Activated CD4-positive, alpha-beta T cell treated with anti-CD3 and anti-CD28 coated beads for 4 hours (primary cell): Measurements from ENCODE around the gene CYP2A13.
"Not testable (repeated sequence)": the region's sequence is repeated elsewhere in the genome, so short reads cannot be mapped to it uniquely, and the experiment has no call there.

Experiments
- DNase-seq, 2 donors: peaks; one replicate each; pipeline ENCODE4 v3.0.0-alpha.2; 2020

The CYP2A13 gene

GRCh38 chr19:41088151-41088550 lies at the start of gene CYP2A13:
CYP2A13 (plus strand) TSS chr19:41088451; CDS start chr19:41088472, 21 bp downstream.
- no peak for DNase-seq

- no peak for DNase-seq
These were observed 48.4 kb upstream of the CYP2A13 start for GRCh38 chr19:41039806-41040205.

GRCh38 chr19:41045095-41045494 lies 43.2 kb upstream of the CYP2A13 start:
- not testable (repeated sequence) for DNase-seq

- DNase-seq = no peak
These were observed 37.8 kb upstream of the CYP2A13 start for GRCh38 chr19:41050426-41050825.

- not testable (repeated sequence) for DNase-seq
These were observed 36.1 kb upstream of the CYP2A13 start for GRCh38 chr19:41052162-41052561.

GRCh38 chr19:41053331-41053730 lies 34.9 kb upstream of the CYP2A13 start:
- DNase-seq = not testable (repeated sequence)

- DNase-seq = no peak
These were observed 23.2 kb upstream of the CYP2A13 start for GRCh38 chr19:41064974-41065569.

- no peak for DNase-seq
These were observed 12.0 kb upstream of the CYP2A13 start for GRCh38 chr19:41076286-41076685.

GRCh38 chr19:41083516-41083915 lies 4.7 kb upstream of the CYP2A13 start:
- no peak for DNase-seq

GRCh38 chr19:41085748-41086415 lies 2.4 kb upstream of the CYP2A13 start:
- no peak for DNase-seq

GRCh38 chr19:41089959-41090358 lies 1.7 kb downstream of the CYP2A13 start:
- DNase-seq = no peak

- no peak for DNase-seq
These were observed 7.5 kb downstream of the CYP2A13 start for GRCh38 chr19:41095703-41096102.

GRCh38 chr19:41096353-41096752 lies 8.1 kb downstream of the CYP2A13 start:
- DNase-seq = no peak

GRCh38 chr19:41097302-41097701 lies 9.1 kb downstream of the CYP2A13 start:
- no peak for DNase-seq

- no peak for DNase-seq
These were observed 10.5 kb downstream of the CYP2A13 start for GRCh38 chr19:41098762-41099161.

- DNase-seq = not testable (repeated sequence)
These were observed 14.0 kb downstream of the CYP2A13 start for GRCh38 chr19:41102210-41102609.

- no peak for DNase-seq
These were observed 17.9 kb downstream of the CYP2A13 start for GRCh38 chr19:41106177-41106576.

- no peak for DNase-seq
These were observed 23.0 kb downstream of the CYP2A13 start for GRCh38 chr19:41111296-41111695.

- DNase-seq = no peak
These were observed 23.6 kb downstream of the CYP2A13 start for GRCh38 chr19:41111750-41112295.

- DNase-seq = no peak
These were observed 24.6 kb downstream of the CYP2A13 start for GRCh38 chr19:41112728-41113290.

GRCh38 chr19:41114132-41114531 lies 25.9 kb downstream of the CYP2A13 start, which contains the start of gene CYP2F1:
CYP2F1 (plus strand) TSS chr19:41114432; CDS start chr19:41116189, 1,757 bp downstream.
- no peak for DNase-seq

GRCh38 chr19:41116261-41116660 lies 28.0 kb downstream of the CYP2A13 start:
- DNase-seq = no peak

- DNase-seq = peak in 1 of 2 donors; percentile 47
These were observed 33.0 kb downstream of the CYP2A13 start for GRCh38 chr19:41120929-41121911.
